Measurements from ENCODE around the gene GEMIN5. TPM values are rescaled to one million over a fixed set of nuclear protein-coding genes. Genes with fewer than 3 reads are reported as not detected.

GEMIN5 gene
- total RNA-seq, 3 donors from 2014 or later, result 14.4 to 23.2 (median 19.3) TPM

DNA sequence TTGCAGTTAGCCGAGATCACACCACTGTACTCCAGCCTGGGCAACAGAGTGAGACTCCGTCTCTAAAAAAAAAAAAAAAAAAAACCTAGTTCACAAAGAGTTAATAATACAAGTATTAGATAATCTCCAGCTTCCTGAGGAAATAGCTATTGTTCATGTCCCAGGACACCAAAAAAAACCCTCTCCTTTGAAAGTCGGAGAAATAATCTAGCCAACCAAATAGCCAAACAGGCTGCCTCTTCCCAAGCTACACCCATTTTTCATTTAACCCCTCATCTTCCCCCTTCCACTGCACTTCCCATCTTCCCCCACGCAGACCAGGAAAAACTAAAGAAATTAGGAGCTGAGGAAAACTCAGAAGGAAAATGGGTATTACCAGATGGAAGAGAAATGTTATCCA is 56.0 kb downstream of the GEMIN5 start:
- Histone ChIP-seq H3K4me3 (no peak overlapping the region), H3K27me3 (no peaks in the 10 kb centered on the region), H3K4me1 (no peaks in the 10 kb centered on the region), H3K9me3 (peaks cover 28 to 37% of the 10 kb centered on the region in 2 donors), H3K36me3 (no peaks in the 10 kb centered on the region), H3K27ac (no peak overlapping the region)
- TF ChIP-seq, protein P1, sequence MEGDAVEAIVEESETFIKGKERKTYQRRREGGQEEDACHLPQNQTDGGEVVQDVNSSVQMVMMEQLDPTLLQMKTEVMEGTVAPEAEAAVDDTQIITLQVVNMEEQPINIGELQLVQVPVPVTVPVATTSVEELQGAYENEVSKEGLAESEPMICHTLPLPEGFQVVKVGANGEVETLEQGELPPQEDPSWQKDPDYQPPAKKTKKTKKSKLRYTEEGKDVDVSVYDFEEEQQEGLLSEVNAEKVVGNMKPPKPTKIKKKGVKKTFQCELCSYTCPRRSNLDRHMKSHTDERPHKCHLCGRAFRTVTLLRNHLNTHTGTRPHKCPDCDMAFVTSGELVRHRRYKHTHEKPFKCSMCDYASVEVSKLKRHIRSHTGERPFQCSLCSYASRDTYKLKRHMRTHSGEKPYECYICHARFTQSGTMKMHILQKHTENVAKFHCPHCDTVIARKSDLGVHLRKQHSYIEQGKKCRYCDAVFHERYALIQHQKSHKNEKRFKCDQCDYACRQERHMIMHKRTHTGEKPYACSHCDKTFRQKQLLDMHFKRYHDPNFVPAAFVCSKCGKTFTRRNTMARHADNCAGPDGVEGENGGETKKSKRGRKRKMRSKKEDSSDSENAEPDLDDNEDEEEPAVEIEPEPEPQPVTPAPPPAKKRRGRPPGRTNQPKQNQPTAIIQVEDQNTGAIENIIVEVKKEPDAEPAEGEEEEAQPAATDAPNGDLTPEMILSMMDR (IDR thresholded peaks at IDR 0.05), result no peak
- TF ChIP-seq POLR2A (IDR thresholded peaks at IDR 0.05), result no peak
- TF ChIP-seq POLR2AphosphoS5 (IDR thresholded peaks at IDR 0.05), result no peak
- intact Hi-C loops (cut with DNase I; ENCODE audit: low total_unique reads), result no loop called here
- DNase-seq (ENCODE audit: low spot score in 2 of 2), result no peak

DNA sequence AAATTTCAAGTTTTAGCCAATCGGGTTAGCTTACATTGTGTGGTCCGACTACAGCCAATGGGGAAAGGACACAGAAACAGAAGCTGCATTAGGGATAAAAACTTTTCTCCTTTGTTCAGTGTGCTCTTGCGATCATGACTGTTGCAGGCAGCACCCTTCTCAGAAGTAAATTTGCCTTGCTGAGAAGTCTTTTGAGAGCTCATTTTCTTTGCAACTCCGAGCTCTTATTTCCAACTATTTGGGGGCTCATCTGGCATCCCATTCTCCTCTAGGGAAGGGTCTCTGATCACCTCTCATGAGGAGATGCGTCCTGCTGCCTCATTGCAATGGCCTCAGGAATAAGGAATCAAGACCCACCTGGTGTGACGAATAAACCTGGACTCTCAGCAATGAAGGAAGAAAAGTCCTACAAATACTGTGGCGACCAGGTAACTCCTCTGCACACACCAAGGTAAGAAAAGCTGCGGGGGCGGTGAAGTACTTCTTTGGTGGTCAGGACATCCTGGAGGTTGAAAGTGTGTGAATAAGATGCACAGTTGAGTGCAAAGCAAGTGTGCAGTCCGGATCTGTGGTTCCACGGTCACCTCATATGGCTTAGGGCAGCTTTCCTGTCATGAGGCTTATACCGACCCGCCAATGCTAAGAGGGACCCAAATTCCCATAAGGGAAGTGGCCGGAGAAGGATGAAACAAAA is 59.2 kb downstream of the GEMIN5 start:
- Histone ChIP-seq H3K36me3 (peaks cover 9% of the 10 kb centered on the region), H3K27ac (no peak overlapping the region), H3K9me3 (peaks cover 11 to 15% of the 10 kb centered on the region in 2 donors), H3K4me3 (no peak overlapping the region), H3K27me3 (no peaks in the 10 kb centered on the region), H3K4me1 (no peaks in the 10 kb centered on the region)
- DNase-seq (ENCODE audit: low spot score in 2 of 2), result no peak
- TF ChIP-seq POLR2AphosphoS5 (IDR thresholded peaks at IDR 0.05) (no peak), POLR2A (IDR thresholded peaks at IDR 0.05) (no peak)
- TF ChIP-seq, protein P1 (IDR thresholded peaks at IDR 0.05), result no peak
- intact Hi-C loops (cut with DNase I; ENCODE audit: low total_unique reads), result no loop called here

DNA sequence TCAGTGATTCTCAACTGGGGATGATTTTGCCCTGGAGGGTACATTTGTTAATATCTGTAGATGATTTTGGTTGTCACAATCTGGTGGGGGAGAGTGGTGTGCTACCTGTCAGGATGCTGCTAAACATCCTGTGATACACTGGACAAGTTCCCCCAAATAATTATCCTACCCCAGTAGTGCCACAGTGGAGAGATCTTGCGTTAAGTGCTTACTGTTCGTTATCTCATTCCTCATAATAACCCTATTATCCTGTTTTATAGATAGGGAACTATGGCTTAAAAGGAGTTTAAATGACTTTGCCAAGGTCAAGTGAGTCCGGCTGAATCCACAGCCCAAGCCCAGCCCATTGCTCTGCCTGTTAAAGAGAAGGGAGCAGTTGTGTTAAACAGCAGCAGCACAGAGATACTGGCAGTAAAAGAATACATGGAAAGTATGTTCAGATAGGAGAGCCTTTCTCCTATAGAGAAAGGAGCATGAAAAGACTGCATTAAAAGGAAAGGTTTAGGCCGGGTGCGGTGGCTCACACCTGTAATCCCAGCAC is 64.2 kb downstream of the GEMIN5 start:
- H3K4me1 ChIP-seq, result no peaks in the 10 kb centered on the region
- no peak for DNase-seq (ENCODE audit: low spot score in 2 of 2)
- H3K27ac ChIP-seq, result peak overlapping the region in 1 of 2 donors; percentile 27

DNA sequence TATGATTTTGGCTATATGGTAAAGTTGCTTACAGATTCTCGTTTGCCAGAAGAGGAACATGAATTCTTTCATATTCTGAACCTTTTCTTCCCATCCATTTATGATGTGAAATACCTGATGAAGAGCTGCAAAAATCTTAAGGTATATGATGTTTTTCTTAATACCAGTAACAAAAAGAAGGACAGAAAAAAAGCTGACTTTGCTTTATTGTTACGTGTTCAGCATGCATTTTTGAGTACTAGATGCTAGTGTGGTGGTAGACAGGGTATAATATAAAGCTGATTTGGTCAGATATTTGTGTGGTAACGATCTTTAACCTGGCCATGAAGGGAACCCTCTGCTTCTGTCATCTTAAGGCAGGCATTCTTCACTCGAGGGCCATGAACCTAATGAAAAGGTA is 66.3 kb downstream of the GEMIN5 start:
- H3K4me1 ChIP-seq, result peaks cover 0 to 4% of the 10 kb centered on the region in 2 donors
- no peak for DNase-seq (ENCODE audit: low spot score in 2 of 2)
- peaks cover 9% of the 10 kb centered on the region for H3K36me3 ChIP-seq
- H3K27me3 ChIP-seq, result no peaks in the 10 kb centered on the region
- H3K9me3 ChIP-seq, result no peaks in the 10 kb centered on the region
- no peak overlapping the region for H3K4me3 ChIP-seq
- intact Hi-C loops (cut with DNase I; ENCODE audit: low total_unique reads), result no loop called here
- TF ChIP-seq, protein P1 (IDR thresholded peaks at IDR 0.05), result no peak
- TF ChIP-seq POLR2A (IDR thresholded peaks at IDR 0.05), result no peak
- TF ChIP-seq POLR2AphosphoS5 (IDR thresholded peaks at IDR 0.05), result no peak
- no peak overlapping the region for H3K27ac ChIP-seq

More for the DNA sequence above, 64.2 kb downstream of the GEMIN5 start:
- intact Hi-C loops (cut with DNase I; ENCODE audit: low total_unique reads), result no loop called here
- TF ChIP-seq POLR2AphosphoS5 (IDR thresholded peaks at IDR 0.05) (no peak), POLR2A (IDR thresholded peaks at IDR 0.05) (no peak)
- TF ChIP-seq, protein P1 (IDR thresholded peaks at IDR 0.05), result no peak
- no peaks in the 10 kb centered on the region for H3K27me3 ChIP-seq
- H3K4me3 ChIP-seq, result no peak overlapping the region
- peaks cover 6 to 10% of the 10 kb centered on the region in 2 donors for H3K9me3 ChIP-seq
- peaks cover 9% of the 10 kb centered on the region for H3K36me3 ChIP-seq

DNA sequence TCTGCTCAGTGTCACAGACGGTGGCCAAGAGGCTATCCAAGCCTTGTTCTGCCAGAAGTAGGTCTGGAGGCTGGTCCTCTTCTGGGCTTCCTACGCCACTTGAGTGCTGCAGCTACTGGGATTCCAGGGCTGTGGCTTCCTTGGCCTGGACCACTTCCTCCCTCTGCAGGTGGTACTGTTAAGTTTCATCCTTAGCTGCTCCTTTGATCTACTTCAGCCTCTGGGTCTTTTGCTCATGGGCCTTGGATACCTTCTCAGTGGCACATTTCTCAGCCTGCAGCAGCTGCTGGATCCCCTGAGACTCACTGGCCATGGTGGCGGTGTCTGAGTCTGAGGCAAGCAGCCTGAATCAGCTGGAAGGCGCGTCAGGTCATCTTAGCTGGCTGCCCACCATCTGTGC is 69.3 kb downstream of the GEMIN5 start:
- peak overlapping the region in 1 of 3 donors; percentile 22 for H3K4me3 ChIP-seq
- H3K27me3 ChIP-seq, result no peaks in the 10 kb centered on the region
- no peak for TF ChIP-seq POLR2AphosphoS5 (IDR thresholded peaks at IDR 0.05)
- TF ChIP-seq, protein P1 (IDR thresholded peaks at IDR 0.05), result peak in 2 of 3 donors; percentile 16 to 17
- DNase-seq (ENCODE audit: low spot score in 2 of 2), result no peak
- H3K27ac ChIP-seq, result peak overlapping the region; percentile 10 to 50
- no peaks in the 10 kb centered on the region for H3K9me3 ChIP-seq
- intact Hi-C loops (cut with DNase I; ENCODE audit: low total_unique reads), result no loop called here
- peaks cover 0 to 4% of the 10 kb centered on the region in 2 donors for H3K4me1 ChIP-seq
- no peaks in the 10 kb centered on the region for H3K36me3 ChIP-seq
